SU-DHL-6 (cell line): Measurements from ENCODE around the gene ICA1.

Source experiments
- CTCF ChIP-seq: fragments of 200-600 bp; sonication (generic); IDR thresholded peaks from one replicate; pipeline ENCODE4 v1.5.1; 2017; ENCODE audit warnings: antibody characterized with exemption, mild to moderate bottlenecking, low read length, moderate library complexity; ENCODE audit not compliant: insufficient read depth, poor library complexity, severe bottlenecking
- EZH2phosphoT487 ChIP-seq: fragments of 200-600 bp; sonication (generic), shearing (Covaris generic); conservative IDR thresholded peaks from 2 replicates; pipeline ENCODE4 v1.6.1; 2018; ENCODE audit warnings: mild to moderate bottlenecking, antibody characterized with exemption, low read length, moderate library complexity, mixed read lengths

GRCh38 chr7:8286118-8286517 lies 24.2 kb upstream of the ICA1 start:
- no peak for TF ChIP-seq CTCF
- TF ChIP-seq EZH2phosphoT487, result no peak
